Neural cell (in vitro differentiated cells): ENCODE data around the gene PCDHB9. TPM values are rescaled to one million over a fixed set of nuclear protein-coding genes. Genes with fewer than 3 reads are reported as not detected.
"Not testable (repeated sequence)": the region's sequence is repeated elsewhere in the genome, so short reads cannot be mapped to it uniquely, and the experiment has no call there.

Experiments used
- H2AFZ ChIP-seq: fragments of 200-600, 300-800 bp; sonication (generic), shearing (Covaris generic); 2 replicates; pipeline ENCODE4 v1.6.0; 2014; ENCODE audit warnings: low read depth, mild to moderate bottlenecking, antibody characterized with exemption, low read length, moderate library complexity
- H3F3A ChIP-seq: fragments of 200-600 bp; shearing (Covaris generic); 2 replicates; pipeline ENCODE4 v1.6.1; 2016; ENCODE audit warnings: mild to moderate bottlenecking, moderate library complexity, mixed read lengths, antibody characterized with exemption, low read length; ENCODE audit not compliant: insufficient read depth, poor library complexity, severe bottlenecking
- H3K27ac ChIP-seq: fragments of 200-600, 300-800 bp; sonication (generic), shearing (Covaris generic); 2 replicates; pipeline ENCODE4 v1.5.1; 2014; ENCODE audit warnings: mild to moderate bottlenecking, low read length, moderate library complexity
- H3K27me3 ChIP-seq: fragments of 300-800, 200-600 bp; sonication (generic), shearing (Covaris generic); 2 replicates; pipeline ENCODE4 v1.6.0; 2014; ENCODE audit warnings: mild to moderate bottlenecking, low read depth, low read length, moderate library complexity; ENCODE audit not compliant: insufficient read depth
- H3K36me3 ChIP-seq: fragments of 300-800, 200-600 bp; sonication (generic), shearing (Covaris generic); 2 replicates; pipeline ENCODE4 v1.5.1; 2014; ENCODE audit warnings: mild to moderate bottlenecking, antibody characterized with exemption, low read length, moderate library complexity; ENCODE audit not compliant: insufficient read depth
- H3K4me2 ChIP-seq: fragments of 300-800, 200-600 bp; sonication (generic), shearing (Covaris generic); 2 replicates; pipeline ENCODE4 v1.6.0; 2014; ENCODE audit warnings: mild to moderate bottlenecking, low read length
- H3K4me3 ChIP-seq: fragments of 300-800, 200-600 bp; sonication (generic), shearing (Covaris generic); 2 replicates; pipeline ENCODE4 v1.5.1; 2014; ENCODE audit warnings: mild to moderate bottlenecking, low read length, moderate library complexity
- H3K79me2 ChIP-seq: fragments of 200-600 bp; shearing (Covaris generic); replicated peaks from 2 replicates; pipeline ENCODE4 v1.6.0; 2014; ENCODE audit warnings: mild to moderate bottlenecking, low read length, moderate library complexity; ENCODE audit not compliant: insufficient read depth
- H3K9ac ChIP-seq: fragments of 300-800, 200-600 bp; sonication (generic), shearing (Covaris generic); 2 replicates; pipeline ENCODE4 v1.6.1; 2016; ENCODE audit warnings: mild to moderate bottlenecking, low read length, mixed read lengths
- H3K9me2 ChIP-seq: fragments of 200-600 bp; shearing (Covaris generic); 2 replicates; pipeline ENCODE4 v1.6.1; 2016; ENCODE audit warnings: mild to moderate bottlenecking, low read length, mixed read lengths; ENCODE audit not compliant: insufficient read depth
- H3K9me3 ChIP-seq: fragments of 200-600, 300-800 bp; sonication (generic), shearing (Covaris generic); 2 replicates; pipeline ENCODE4 v1.6.1; 2016; ENCODE audit warnings: mild to moderate bottlenecking, mixed run types, low read length, moderate library complexity, mixed read lengths
- H4K20me1 ChIP-seq: fragments of 200-600 bp; shearing (Covaris generic); 2 replicates; pipeline ENCODE4 v1.6.1; 2016; ENCODE audit warnings: mild to moderate bottlenecking, mixed run types; ENCODE audit not compliant: insufficient read depth
- EP300 ChIP-seq: fragments of 450-650 bp; conservative IDR thresholded peaks from 2 replicates; pipeline ENCODE4 v1.6.1; 2014; ENCODE audit warnings: antibody characterized with exemption, mild to moderate bottlenecking, moderate library complexity; ENCODE audit not compliant: poor library complexity, severe bottlenecking
- EZH2 ChIP-seq: fragments of 200-600, 300-800 bp; shearing (Covaris generic), sonication (generic); IDR thresholded peaks from 2 replicates; pipeline ENCODE4 v1.6.1; 2014; ENCODE audit warnings: antibody characterized with exemption, low read length, borderline replicate concordance, mild to moderate bottlenecking; ENCODE audit not compliant: insufficient read depth, poor library complexity, severe bottlenecking
- MXI1 ChIP-seq: fragments of 450-650 bp; conservative IDR thresholded peaks from 2 replicates; pipeline ENCODE4 v1.6.1; 2014; ENCODE audit warnings: antibody characterized with exemption, mild to moderate bottlenecking; ENCODE audit not compliant: poor library complexity, severe bottlenecking
- POLR2AphosphoS5 ChIP-seq: IDR thresholded peaks from 2 replicates; pipeline ENCODE4 v1.6.1; 2012
- RAD21 ChIP-seq: fragments of 450-650 bp; conservative IDR thresholded peaks from 2 replicates; pipeline ENCODE4 v1.6.1; 2014; ENCODE audit warnings: antibody characterized with exemption, mild to moderate bottlenecking, moderate library complexity
- REST ChIP-seq: IDR thresholded peaks from 2 replicates; pipeline ENCODE4 v1.6.1; 2012; ENCODE audit warnings: borderline replicate concordance
- SMC3 ChIP-seq: fragments of 450-650 bp; conservative IDR thresholded peaks from 2 replicates; pipeline ENCODE4 v1.6.1; 2014; ENCODE audit warnings: antibody characterized with exemption, mild to moderate bottlenecking, moderate library complexity; ENCODE audit not compliant: poor library complexity
- TAF1 ChIP-seq: IDR thresholded peaks from 2 replicates; pipeline ENCODE4 v1.6.1; 2012; ENCODE audit warnings: low read depth
- polyA plus RNA-seq: library from polyadenylated mRNA; depleted of rRNA; stranded (reverse); fragments of >200 nt; gene quantifications from 2 replicates; pipeline ENCODE4 v1.2.3, GENCODE V29; 2014
- TF ChIP-seq, protein P1 (sequence below): fragments of 450-650 bp; IDR thresholded peaks from 2 replicates; pipeline ENCODE4 v1.5.1; 2014; ENCODE audit warnings: antibody characterized with exemption, mild to moderate bottlenecking, moderate library complexity; ENCODE audit not compliant: poor library complexity, severe bottlenecking

The PCDHB9 gene
- polyA plus RNA-seq, 1 donor from 2014 or later: 4.9 TPM

- H3K9me2 ChIP-seq, H3K4me3 ChIP-seq, H3K27me3 ChIP-seq, H3K79me2 ChIP-seq, H3F3A ChIP-seq, H3K4me2 ChIP-seq, H4K20me1 ChIP-seq, H2AFZ ChIP-seq, H3K9ac ChIP-seq, H3K27ac ChIP-seq: not testable (repeated sequence)
- Histone ChIP-seq H3K36me3 (peaks cover 11% of the 10 kb centered on the region), H3K9me3 (peaks cover 30% of the 10 kb centered on the region)
Measured at GRCh38 chr5:141152096-141152495, 34.9 kb upstream of the PCDHB9 start.

DNA sequence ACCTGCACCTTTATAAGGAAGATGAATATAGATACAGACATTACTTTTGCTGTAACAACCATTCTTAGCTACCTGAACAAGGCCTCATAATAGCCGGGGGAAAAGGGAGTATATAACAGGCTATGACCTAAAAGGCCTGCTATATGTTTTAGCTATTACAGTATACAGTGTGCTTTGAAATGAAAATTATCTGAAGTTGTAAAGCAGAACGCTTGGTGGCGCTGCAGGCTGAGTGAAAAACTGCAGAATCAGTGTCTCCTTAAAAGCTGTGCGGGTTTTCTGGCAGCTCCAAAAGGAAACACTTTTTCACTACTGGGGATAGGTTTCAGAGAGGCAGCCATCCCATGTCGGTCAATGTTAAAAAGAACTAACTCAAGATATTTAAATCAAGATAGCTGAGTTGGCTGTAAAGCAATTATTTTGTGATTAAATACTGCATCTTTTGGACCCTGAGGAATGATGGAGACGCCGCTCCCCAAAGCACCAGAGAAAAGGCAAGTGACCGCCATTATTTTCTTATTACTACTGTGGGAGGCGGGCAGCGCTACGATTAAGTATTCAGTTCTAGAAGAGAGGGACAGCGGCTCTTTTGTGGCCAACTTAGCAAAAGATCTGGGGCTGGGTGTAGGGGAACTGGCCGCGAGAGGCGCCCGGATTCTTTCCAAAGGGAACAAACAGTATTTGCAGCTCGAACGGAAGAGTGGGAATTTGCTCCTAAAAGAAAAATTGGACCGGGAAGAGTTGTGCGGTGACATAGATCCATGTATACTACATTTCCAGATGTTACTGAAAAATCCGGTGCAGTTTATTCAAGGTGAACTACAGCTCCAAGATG is 31.2 kb upstream of the PCDHB9 start:
- no peaks in the 10 kb centered on the region for H3K79me2 ChIP-seq
- H2AFZ ChIP-seq: no peak overlapping the region
- no peak overlapping the region for H3K4me3 ChIP-seq
- H3K36me3 ChIP-seq: peaks cover 8% of the 10 kb centered on the region
- no peaks in the 10 kb centered on the region for H3F3A ChIP-seq
- no peaks in the 10 kb centered on the region for H4K20me1 ChIP-seq
- H3K9me2 ChIP-seq: no peaks in the 10 kb centered on the region
- H3K4me2 ChIP-seq: no peak overlapping the region
- TF ChIP-seq EP300 (no peak), SMC3 (no peak), REST (no peak), EZH2 (no peak), TAF1 (no peak), MXI1 (no peak), RAD21 (no peak), POLR2AphosphoS5 (no peak)
- TF ChIP-seq, protein P1, sequence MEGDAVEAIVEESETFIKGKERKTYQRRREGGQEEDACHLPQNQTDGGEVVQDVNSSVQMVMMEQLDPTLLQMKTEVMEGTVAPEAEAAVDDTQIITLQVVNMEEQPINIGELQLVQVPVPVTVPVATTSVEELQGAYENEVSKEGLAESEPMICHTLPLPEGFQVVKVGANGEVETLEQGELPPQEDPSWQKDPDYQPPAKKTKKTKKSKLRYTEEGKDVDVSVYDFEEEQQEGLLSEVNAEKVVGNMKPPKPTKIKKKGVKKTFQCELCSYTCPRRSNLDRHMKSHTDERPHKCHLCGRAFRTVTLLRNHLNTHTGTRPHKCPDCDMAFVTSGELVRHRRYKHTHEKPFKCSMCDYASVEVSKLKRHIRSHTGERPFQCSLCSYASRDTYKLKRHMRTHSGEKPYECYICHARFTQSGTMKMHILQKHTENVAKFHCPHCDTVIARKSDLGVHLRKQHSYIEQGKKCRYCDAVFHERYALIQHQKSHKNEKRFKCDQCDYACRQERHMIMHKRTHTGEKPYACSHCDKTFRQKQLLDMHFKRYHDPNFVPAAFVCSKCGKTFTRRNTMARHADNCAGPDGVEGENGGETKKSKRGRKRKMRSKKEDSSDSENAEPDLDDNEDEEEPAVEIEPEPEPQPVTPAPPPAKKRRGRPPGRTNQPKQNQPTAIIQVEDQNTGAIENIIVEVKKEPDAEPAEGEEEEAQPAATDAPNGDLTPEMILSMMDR: no peak
- no peaks in the 10 kb centered on the region for H3K27me3 ChIP-seq
- H3K27ac ChIP-seq: no peak overlapping the region
- peaks cover 20% of the 10 kb centered on the region for H3K9me3 ChIP-seq
- H3K9ac ChIP-seq: no peak overlapping the region

- not testable (repeated sequence) for H3K27ac ChIP-seq, H3K9me2 ChIP-seq, H3K27me3 ChIP-seq, H3K4me3 ChIP-seq, H3K4me2 ChIP-seq, H3K79me2 ChIP-seq, H2AFZ ChIP-seq, H3K9ac ChIP-seq, H3F3A ChIP-seq, H3K36me3 ChIP-seq, H4K20me1 ChIP-seq
- H3K9me3 ChIP-seq: peaks cover 19% of the 10 kb centered on the region
Measured at GRCh38 chr5:141157356-141157755, 29.6 kb upstream of the PCDHB9 start.

GRCh38 chr5:141157901-141158300 is 29.1 kb upstream of the PCDHB9 start:
- not testable (repeated sequence) for H3K79me2 ChIP-seq, H4K20me1 ChIP-seq, H3K4me3 ChIP-seq, H3K27ac ChIP-seq, H3K27me3 ChIP-seq, H3K9me2 ChIP-seq, H3F3A ChIP-seq, H3K4me2 ChIP-seq, H2AFZ ChIP-seq, H3K9ac ChIP-seq, H3K36me3 ChIP-seq
- H3K9me3 ChIP-seq: peaks cover 16% of the 10 kb centered on the region
